Upper lobe of right lung (tissue), 1 donor: ENCODE data around the gene LRCH1. TPM values are rescaled to one million over a fixed set of nuclear protein-coding genes. Genes with fewer than 3 reads are reported as not detected.
A peak's percentile ranks its signal among the peaks of the same experiment; 100 is the strongest.

Source experiments
- ATAC-seq: fragments of 200-7000 bp; cut with Tn5 transposase; one replicate; pipeline ENCODE4 v1.9.1; 2020; ENCODE audit warnings: mild to moderate bottlenecking, moderate library complexity
- DNase-seq: peaks from one replicate; pipeline ENCODE4 v3.0.0-alpha.2; 2020
- H3K27ac ChIP-seq: fragments of 200-600 bp; one replicate; pipeline ENCODE4 v1.8.0; 2022
- H3K27me3 ChIP-seq: fragments of 200-600 bp; one replicate; pipeline ENCODE4 v1.8.0; 2022; ENCODE audit warnings: mild to moderate bottlenecking
- H3K36me3 ChIP-seq: fragments of 200-600 bp; one replicate; pipeline ENCODE4 v1.8.0; 2022
- H3K4me1 ChIP-seq: fragments of 200-600 bp; one replicate; pipeline ENCODE4 v1.8.0; 2022
- H3K4me3 ChIP-seq: fragments of 200-600 bp; one replicate; pipeline ENCODE4 v1.8.0; 2022; ENCODE audit warnings: mild to moderate bottlenecking
- H3K9me3 ChIP-seq: fragments of 200-600 bp; one replicate; pipeline ENCODE4 v1.8.0; 2022
- intact Hi-C: fragments of 100-400 bp; cut with DNase I; formaldehyde crosslinking; loops from one replicate; pipeline ENCODE4 v1.11.0; 2022
- total RNA-seq: library from RNA; stranded (reverse); fragmentation: NEBNext Ultra II Directional; extraction: Animal tissue kit (Norgen Biotek cat#: 25700); gene quantifications from one replicate; pipeline ENCODE4 v1.2.1, GENCODE V29; 2021
- TF ChIP-seq, protein P1 (sequence below): fragments of 200-600 bp; IDR thresholded peaks from one replicate; pipeline ENCODE4 v1.8.0; 2022; ENCODE audit warnings: antibody characterized with exemption
- donor health status: DM: no; HTN: yes; CAD: no; lungs with severe emphysema.

Gene LRCH1
- total RNA-seq, 1 donor from 2014 or later, result 32.0 TPM

DNA sequence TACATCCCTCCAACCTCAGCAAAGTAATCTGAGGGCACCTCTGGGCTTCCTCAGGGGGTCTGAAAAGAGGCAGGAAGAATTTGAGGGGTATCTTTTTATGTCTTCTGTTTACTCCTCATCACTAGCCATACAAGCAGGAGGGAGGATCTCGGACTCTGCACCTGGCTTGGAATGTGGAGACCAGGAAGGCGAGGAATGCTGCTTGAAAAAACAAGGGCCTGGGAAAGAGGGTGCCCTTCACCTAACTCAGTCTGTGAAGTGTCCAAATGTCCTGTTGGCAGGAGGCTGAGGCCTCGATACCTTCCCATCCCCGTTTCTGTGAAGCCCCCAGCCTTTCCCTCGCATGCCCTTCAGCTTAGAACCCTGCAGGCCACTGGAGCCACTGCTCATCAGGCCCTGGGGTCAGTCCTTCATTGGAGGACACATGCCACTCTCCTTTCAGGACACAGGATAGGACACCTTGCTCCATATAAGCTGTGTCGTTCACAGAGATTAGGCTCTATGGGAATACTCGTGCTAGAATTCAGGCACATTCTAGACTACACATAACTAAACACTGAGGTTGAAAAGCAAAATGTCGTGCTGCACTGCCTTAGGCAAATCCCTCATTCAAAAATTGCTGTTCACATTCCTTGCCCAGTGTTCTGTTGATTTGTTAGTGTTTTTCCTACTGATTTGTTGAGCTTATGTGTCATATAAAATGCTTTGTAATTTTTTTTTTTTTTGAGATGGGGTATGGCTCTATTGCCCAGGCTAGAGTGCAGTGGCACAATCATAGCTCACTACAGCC is 194.3 kb downstream of the LRCH1 start:
- no peak overlapping the region for H3K4me3 ChIP-seq
- intact Hi-C loops, result no loop called here
- TF ChIP-seq, protein P1, sequence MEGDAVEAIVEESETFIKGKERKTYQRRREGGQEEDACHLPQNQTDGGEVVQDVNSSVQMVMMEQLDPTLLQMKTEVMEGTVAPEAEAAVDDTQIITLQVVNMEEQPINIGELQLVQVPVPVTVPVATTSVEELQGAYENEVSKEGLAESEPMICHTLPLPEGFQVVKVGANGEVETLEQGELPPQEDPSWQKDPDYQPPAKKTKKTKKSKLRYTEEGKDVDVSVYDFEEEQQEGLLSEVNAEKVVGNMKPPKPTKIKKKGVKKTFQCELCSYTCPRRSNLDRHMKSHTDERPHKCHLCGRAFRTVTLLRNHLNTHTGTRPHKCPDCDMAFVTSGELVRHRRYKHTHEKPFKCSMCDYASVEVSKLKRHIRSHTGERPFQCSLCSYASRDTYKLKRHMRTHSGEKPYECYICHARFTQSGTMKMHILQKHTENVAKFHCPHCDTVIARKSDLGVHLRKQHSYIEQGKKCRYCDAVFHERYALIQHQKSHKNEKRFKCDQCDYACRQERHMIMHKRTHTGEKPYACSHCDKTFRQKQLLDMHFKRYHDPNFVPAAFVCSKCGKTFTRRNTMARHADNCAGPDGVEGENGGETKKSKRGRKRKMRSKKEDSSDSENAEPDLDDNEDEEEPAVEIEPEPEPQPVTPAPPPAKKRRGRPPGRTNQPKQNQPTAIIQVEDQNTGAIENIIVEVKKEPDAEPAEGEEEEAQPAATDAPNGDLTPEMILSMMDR, result no peak
- ATAC-seq (no peak), DNase-seq (no peak)
- H3K27ac ChIP-seq, result no peak overlapping the region
- H3K9me3 ChIP-seq, result no peaks in the 10 kb centered on the region
- H3K4me1 ChIP-seq, result peaks cover 4% of the 10 kb centered on the region
- no peaks in the 10 kb centered on the region for H3K27me3 ChIP-seq
- peaks cover 43% of the 10 kb centered on the region for H3K36me3 ChIP-seq

DNA sequence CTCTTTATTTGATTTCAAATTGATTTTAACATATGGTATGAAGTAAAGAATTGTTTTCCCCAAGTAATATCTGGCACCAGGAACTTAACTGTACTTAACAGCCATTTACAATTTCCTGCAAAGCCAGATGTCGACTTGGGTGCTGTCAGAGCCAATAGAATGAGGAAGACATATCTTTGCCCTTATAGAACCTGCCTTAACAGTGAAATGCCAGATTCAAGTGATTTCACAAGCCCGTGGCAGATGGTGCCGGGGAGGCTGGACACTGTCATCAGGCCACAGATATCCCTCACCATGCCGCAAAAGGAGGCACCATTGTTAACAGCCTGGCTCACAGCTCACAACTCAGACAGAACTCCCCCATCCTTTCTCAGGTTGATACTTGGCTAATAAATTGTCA is 195.3 kb downstream of the LRCH1 start:
- TF ChIP-seq, protein P1, result no peak
- no peaks in the 10 kb centered on the region for H3K9me3 ChIP-seq
- peaks cover 32% of the 10 kb centered on the region for H3K36me3 ChIP-seq
- H3K4me3 ChIP-seq, result no peak overlapping the region
- H3K4me1 ChIP-seq, result peaks cover 6% of the 10 kb centered on the region
- ATAC-seq (no peak), DNase-seq (no peak)
- H3K27me3 ChIP-seq, result no peaks in the 10 kb centered on the region
- intact Hi-C loops, result no loop called here
- no peak overlapping the region for H3K27ac ChIP-seq

DNA sequence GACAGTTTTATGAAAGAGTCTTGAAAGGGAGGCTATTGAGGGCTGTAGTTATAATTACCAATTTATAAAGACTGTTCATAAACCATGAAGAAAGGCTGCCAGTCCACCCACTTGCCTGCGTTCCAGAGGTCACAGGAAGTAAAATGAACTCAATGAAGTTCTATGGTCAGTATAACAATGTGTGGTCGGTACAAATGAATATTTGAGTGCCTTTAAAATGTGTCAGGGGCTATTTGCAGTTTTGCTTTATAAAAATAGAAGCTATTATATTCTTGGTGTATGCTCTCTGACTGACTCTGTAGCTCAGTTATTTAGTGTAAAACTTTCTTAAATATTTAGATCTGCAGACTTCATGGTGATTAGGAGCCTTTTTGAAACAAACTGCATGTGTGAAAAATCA is 197.0 kb downstream of the LRCH1 start:
- H3K27me3 ChIP-seq, result no peaks in the 10 kb centered on the region
- DNase-seq (no peak), ATAC-seq (no peak)
- H3K4me3 ChIP-seq, result no peak overlapping the region
- no peak overlapping the region for H3K27ac ChIP-seq
- H3K4me1 ChIP-seq, result peaks cover 6% of the 10 kb centered on the region
- no peaks in the 10 kb centered on the region for H3K9me3 ChIP-seq
- H3K36me3 ChIP-seq, result peaks cover 30% of the 10 kb centered on the region
- TF ChIP-seq, protein P1, result no peak
- intact Hi-C loops, result no loop called here

DNA sequence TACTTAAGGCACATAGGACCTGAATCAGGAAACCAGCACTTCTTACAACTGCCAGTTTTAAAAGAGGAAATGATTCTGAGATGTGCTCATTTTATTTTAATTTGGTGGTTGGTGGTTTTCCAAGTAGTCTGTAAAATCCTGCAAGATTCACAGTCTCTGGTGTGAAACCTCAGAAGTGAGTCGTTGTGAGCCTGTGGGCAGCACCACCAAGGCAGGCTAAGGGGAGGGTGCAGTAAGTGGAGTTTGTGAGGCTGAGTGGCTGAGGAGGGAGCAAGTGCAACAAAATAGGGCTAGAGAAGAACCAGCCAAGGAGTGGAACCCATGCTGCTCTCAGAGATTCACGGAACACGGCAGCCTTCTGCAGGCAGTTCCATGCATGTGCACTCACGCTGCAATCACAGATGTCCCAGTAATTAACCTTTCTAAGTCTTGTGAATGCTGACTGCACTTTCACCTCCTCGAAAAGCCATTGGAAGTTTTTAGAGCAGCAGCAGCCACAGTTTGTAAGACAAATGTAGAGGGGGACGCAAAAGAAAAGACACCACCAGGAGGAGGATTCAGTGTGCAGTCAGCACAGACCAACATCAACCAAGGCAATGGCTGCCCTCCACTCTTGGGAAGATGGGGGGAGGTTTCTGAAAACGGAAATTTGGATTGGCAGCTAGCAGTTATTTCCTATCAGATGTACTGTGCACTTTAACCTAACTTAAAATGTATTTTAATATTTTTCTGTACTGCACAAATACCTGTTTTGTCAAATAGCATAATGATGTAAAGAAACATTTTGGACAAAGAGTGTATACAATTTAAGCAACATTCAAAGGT is 199.1 kb downstream of the LRCH1 start:
- Histone ChIP-seq H3K4me3 (no peak overlapping the region), H3K4me1 (peaks cover 6% of the 10 kb centered on the region), H3K27ac (no peak overlapping the region), H3K27me3 (no peaks in the 10 kb centered on the region), H3K9me3 (no peaks in the 10 kb centered on the region), H3K36me3 (peaks cover 22% of the 10 kb centered on the region)
- DNase-seq, result no peak
- TF ChIP-seq, protein P1, result peak; percentile 9
- intact Hi-C loops, result no loop called here
- ATAC-seq, result peak; percentile 91

DNA sequence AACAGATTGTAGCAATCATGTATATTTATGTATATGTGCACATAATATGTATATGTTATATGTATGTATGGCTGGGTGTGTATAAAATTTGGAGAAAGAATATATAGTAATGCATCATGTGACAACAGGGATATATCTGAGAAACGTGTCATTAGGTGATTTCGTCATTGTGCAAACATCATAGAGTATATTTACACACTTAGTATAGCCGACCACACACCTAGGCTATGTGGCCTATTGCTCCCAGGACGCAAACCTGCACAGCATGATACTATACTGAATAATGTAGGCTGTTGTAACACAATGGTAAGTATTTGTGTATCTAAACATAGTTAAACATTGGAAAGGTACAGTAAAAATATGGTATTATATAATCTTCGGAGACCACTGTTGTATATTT is 200.2 kb downstream of the LRCH1 start:
- no peak for ATAC-seq

More for the DNA sequence above, 200.2 kb downstream of the LRCH1 start:
- Histone ChIP-seq H3K36me3 (peaks cover 18% of the 10 kb centered on the region), H3K27me3 (no peaks in the 10 kb centered on the region), H3K9me3 (no peaks in the 10 kb centered on the region), H3K4me1 (peaks cover 6% of the 10 kb centered on the region), H3K27ac (no peak overlapping the region), H3K4me3 (no peak overlapping the region)
- intact Hi-C loops, result no loop called here
- DNase-seq, result no peak
- TF ChIP-seq, protein P1, result no peak
